ENCODE data around the gene ULK2.

Gene ULK2

GRCh38 chr17:19724501-19725420 lies 143.0 kb downstream of the ULK2 start:
- no peak for DNase-seq

- no peak for DNase-seq
Observed at GRCh38 chr17:19723964-19724363, 143.8 kb downstream of the ULK2 start.
